Fibroblast of upper back skin (primary cell): ENCODE measurements around the gene KRT40.

Experiments used
- DNase-seq: peaks from one replicate; pipeline ENCODE4 v3.0.0-alpha.2; 2013

The KRT40 gene

DNA sequence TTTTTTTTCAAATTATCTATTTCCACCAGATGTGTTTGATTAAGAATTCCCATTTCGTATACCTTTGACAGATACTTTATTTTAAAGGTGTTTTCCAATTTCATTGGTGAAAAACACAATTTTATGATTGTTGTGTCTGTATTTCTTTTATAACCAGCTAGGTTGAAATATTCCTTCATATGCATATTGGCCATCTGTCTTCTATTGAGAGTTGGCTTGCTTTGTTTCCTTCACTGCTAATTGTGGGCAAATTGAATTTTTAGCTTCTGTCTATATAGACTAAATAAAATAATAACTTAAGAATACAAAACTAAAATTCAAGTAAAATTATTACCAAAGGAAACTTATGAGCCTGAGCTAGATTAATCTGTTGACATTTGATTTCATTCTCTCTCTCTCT is 11.0 kb upstream of the KRT40 start:
- DNase-seq = no peak

DNA sequence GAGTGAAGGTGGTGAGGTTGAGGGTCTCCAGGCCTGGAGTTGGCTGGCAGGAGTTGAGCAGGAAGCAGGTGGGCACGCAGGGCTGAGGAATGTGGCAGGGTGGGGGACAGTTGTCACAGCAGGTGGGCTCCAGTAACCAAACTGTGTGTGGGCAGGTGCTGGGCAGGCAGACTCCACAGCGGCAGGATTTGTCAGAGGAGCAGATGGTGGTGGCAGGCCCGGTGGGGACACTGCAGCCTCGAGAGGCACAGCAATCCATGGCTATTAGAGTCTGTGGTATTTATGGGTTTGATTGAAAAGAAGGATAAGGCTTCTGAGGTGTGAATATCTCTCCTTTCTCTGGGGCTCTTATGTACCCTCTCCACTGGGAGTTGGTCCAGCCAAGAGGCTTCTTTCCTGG is 9.7 kb upstream of the KRT40 start, which contains the start of gene KRTAP3-3:
Gene KRTAP3-3 (minus strand): TSS at position 326 of the 400 bp plus-strand sequence. CDS start 67 bp downstream, at position 259.
- DNase-seq = no peak

DNA sequence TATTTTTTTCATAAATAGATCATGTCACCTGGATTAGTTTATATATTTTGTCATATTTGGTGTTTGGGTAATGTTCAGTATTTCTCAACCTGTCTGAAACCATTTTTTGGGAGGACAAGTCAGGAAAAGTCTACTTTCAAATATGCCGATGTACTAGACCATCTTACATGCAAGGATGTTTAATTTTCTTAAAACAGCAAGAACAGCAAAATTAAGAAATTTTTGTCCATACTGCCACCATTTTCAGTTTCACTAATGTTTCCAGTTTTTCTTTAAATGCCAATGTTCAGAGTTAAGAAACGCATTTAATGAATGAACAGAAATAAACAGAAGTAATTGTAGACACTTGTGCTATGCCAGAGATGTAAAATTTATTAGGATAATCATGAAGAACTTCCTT is 9.0 kb upstream of the KRT40 start:
- no peak for DNase-seq

DNA sequence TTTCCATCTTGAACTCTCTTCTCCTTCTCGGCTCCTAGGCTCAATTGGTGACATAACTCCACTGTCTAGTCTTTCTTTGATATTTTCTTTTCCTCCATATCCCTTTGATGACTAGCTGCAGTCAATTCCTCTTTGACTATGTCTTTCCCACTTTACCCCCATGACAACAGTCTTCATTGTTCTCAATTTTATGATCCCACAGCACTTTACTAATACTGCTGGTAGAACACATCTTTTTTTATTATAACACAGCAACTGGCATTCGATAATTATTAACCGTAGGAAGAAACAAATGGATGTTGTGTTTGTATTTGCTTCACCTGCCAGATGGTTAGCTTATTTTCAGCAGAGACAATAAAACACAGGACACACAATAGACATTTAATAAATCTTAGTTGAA is 8.5 kb upstream of the KRT40 start:
- no peak for DNase-seq

DNA sequence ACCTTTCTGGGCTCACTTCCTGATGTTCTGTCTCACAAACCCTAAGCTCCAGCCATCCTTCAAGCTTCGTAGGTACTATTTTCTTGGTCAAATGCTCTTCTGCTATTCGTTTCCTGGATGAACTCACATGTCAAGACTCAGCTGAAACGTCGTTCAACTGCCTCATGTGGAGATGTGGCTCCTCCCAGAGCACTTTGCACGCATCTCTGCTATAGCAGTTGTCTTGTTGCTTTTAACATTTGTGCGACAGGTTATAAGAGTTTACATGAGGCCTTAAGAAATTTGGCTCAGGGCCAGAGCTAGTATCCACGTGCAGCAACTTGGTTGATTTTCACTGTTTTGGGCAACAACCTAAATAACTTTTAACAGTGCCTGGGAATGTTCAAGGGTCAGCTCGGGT is 2.8 kb upstream of the KRT40 start:
- no peak for DNase-seq

DNA sequence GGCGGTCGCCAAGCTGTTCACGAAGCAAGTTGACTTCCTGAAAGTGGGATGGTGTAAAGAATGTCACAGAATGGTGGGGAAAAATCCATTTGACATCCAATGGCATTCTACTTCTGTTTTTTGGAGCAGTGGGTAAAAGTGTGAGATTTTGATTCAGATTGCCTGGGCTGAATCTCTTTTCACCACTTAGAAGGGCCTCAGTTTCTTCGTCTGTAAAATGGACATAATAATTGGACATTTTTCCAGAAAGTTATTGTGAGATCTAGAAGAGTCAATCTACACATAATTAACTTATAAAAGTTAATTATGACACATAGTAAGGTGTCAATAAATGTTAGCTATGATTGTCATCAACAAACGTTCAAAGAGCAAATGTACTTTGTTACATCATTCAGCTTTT is 3.0 kb downstream of the KRT40 start:
- DNase-seq = no peak

DNA sequence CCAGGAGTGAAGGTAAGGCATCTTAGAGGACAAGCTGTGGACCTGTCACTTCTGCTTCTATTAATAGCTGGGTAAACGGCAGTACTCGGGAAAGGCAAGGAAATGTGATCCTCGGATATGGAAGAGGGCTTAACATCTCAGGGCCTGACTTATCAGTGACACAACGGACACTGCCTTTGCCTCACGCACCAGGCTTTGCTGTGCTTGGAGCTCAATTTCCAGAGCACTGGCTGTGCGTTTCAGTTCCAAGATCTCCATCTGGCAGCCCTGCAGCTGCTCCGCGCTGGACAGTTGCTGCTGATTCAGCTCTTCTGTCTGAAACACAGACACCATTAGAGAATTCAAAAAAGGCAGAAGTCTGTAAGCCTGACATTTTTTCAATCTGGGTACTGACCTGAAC is 3.5 kb downstream of the KRT40 start:
- peak; percentile 58 for DNase-seq

DNA sequence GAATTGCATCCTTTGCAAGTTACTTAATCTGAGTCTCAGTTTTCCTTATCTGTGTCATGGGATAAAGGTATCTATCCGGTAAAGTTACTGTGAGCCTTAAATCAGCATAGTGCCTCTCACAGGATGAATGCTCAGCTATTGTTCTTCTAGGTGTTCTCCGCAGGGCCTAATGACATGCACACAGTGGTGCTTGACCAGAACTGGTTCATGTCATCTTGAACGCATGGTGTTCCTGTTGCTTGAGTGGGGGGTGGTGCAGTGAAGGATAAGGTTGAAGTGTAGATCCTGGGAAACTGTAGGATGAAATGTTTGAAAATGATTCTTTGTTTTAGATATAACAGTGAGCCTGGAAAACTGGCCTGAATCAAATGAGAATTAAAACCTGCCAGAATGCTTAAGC is 4.0 kb downstream of the KRT40 start:
- DNase-seq = no peak

DNA sequence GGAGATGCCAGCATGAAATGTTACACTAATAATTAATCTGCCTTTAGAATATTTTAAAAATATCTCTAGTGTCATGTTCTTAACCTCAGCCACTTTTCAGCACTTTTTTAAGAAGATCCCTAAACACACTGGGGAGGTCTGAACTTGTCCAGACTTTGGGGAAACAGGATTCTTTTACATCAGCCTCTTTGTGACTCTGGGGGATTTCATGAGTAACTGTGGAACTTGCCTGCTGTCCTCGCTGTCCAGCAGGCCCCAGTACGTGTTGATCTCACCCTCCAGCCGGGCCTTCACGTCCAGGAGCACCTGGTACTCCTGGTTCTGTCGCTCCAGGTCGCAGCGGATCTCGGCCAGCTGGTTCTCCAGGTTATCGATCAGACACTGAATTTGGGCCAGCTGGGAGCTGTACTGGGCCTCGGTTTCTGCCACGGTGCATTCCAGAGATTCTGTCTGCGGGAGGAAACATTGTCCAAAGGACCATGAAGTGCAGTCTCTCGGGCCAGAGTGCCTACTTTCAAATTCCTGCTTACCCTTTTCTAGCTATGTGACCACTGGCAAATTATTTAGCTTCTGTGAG is 5.5 kb downstream of the KRT40 start:
- DNase-seq = no peak

DNA sequence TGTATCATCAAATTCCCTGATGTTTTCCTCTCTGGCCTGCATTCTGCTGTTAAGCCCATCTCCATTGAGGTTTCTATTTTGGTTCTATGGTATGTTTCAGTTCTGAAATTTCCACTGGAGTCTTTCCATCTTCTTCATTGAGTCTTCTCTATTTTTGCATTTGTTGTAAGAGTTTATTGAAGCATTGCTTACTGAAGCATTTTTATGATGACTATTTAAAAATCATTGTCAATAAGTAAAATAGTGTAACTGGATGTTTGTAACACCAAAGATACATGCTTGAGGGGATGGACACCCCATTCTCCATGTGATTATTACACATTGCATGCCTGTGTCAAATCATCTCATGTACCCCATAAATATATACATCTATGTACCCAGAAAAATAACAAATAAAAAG is 8.6 kb downstream of the KRT40 start:
- no peak for DNase-seq

DNA sequence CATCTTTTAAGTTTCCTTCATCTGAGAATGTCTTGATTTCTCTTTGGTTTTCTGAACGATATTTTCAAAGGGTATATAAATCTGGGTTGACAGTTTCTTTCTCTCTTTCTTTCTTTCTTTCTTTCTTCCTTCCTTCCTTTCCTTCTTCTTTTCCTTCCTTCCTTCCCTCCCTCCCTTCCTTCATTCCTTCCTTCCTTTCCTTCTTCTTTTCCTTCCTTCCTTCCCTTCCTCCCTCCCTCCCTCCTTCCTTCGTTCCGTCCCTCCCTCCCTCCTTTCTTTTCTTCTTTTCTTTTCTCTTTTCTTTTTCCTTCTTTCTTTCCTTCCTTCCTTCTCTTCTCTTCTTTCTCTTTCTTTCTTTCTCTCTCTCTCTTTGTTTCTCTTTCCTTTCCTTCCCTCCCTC is 9.8 kb downstream of the KRT40 start:
- DNase-seq = no peak

DNA sequence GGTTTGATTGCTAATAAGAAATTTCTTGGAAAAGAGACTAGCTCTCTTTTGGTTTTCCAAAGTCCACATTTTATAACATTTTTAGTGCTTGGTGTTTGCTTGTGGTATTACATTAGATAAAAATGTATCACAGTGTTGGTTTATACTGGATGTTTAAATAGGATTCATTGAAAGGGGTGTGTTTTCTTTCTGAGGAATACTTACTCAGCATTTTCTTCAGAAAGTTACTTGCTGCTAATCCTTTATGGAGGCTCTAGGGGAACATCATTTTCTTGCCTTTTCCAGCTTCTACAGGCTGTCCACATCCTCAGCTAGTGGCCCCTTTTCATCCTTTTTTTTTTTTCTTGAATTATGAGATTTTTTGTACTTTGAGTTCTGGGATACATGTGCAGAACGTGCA is 16.5 kb downstream of the KRT40 start:
- DNase-seq = no peak

DNA sequence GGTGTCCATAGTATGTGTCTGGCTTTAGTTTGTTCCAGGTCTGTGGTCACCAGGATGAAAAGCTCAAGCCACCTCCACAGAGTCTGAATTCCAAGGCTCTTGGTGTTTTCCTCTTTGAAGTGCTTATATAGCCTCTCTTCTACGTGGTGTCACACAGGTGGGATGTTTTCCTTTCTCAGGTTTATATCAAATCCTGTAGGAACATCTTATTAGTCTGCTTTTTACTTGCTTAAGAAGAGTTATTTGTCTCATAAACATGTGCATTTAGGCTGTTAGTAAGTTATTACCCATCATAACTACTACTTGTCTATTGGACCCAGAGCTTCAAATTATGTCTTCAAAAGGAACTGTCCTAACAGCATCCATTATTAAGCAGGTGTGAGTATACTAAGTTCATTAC is 17.3 kb downstream of the KRT40 start, which contains the start of gene KRT39:
Gene KRT39 (minus strand): TSS at position 101 of the 400 bp plus-strand sequence. CDS start 92 bp downstream, at position 9.
- DNase-seq = no peak

DNA sequence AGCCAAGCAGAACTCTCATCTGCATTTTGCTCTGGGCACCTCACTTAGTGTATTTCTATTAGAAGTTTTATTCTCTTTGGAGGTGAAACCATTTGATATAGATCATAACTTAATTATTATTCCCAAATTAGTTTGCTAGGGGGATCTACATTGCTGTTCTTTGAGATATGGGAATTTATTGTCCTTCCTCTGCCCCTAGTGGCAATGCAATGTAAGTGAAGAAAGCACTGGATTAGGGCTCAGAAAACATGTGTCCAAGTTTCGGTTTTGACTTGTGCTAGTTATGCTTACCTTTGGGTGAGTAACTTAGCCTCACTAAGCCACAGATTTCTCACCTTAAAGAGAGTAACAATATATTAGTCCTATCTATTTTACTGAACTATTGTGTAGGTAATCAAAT is 20.3 kb downstream of the KRT40 start:
- DNase-seq = no peak

DNA sequence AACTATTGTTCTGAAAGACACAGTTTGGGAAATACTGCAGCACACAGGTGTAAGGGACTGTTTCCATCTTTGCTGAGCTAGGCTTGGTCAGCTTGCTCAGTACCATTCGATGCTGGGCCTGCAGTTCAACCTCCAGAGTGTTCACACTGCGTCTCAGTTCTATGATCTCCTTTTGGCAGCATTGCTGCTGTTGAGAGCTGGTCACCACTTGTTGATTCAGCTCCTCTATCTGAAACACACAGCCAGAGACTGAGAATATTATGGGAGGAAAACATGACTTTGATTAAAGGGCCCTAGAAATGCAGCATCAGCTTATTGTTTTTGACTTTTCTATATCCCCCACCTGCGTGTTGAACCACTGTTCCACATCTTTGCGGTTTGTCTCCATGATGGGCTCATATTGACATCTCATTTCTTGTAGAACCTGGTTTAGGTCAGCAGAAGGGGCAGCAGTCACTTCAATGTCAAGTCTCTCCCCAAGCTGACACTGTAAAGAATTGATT is 22.0 kb downstream of the KRT40 start:
- no peak for DNase-seq

DNA sequence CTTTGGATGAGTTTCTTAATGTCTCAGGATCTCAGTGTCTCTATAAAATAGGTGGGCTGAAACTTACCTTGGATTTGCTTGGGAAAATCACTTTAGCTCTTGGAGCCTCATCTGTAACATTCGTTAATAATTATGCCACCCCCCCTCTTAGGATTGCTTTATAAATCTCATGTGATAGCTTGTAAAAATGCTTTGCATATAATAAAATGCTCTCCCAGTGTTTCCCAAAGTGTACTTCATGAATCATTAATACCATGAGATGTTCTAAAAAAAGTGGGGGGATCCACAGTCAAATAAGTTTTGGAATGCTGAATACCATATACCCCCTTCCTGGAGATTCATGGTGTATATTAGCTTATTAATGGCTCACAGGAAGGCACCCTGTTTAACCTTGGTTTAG is 22.5 kb downstream of the KRT40 start:
- no peak for DNase-seq

DNA sequence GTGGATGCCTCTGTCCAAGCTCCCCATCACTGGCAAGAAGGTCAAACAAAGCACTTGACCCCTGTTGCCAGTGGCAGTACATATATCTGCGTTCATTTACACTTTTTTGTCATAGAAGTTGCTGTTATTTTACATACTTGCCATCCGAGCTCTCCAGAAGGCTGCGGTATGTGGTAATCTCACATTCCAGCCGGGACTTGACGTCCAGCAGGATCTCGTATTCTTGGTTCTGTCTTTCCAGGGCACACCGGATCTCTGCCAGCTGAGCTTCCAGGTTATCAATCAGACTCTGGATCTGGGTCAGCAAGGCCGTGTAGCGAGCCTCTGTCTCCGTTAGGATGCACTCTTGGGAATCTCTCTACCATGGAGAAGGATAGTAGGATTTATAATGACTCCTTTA is 24.0 kb downstream of the KRT40 start:
- DNase-seq = no peak

DNA sequence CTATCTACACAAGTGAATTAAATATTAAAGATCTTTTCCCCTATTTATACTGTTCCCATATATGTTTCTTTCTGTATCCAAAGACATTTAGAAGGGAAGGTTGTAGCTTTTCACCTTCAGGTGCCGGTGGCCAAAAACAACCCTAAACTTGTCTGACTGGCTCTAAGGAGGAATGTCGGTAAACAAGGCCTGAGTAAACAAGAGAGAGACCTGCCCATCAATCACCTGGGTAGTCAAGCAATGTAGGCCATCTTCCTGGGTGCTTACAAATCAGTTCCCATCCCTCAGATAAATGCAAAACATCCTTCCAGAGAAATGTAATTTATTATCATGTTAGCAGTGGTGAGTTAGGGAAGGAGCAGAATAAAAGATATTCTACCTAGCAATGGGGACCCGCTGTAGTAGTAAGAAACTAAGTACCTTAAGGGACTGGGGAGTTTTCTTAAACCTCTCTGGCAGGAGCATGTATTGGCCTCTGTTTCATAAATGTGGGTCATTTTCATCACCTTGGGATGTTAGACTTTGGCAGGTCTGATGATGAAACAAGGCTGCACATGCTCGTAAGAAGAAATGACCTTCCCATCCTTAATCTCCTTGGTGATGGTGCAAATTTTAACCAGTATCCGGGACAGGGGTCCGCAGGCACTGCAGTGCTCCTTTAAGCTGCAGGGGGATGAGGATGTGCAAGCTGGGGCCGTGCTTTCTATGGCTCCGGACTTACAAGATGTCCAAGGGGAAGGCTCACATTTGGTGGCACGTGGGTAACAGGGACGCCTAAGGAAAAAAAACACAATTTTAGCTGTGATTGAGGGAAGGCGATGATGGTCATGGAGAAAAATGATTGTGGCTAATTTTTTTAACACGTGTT is 25.8 kb downstream of the KRT40 start:
- DNase-seq = no peak

DNA sequence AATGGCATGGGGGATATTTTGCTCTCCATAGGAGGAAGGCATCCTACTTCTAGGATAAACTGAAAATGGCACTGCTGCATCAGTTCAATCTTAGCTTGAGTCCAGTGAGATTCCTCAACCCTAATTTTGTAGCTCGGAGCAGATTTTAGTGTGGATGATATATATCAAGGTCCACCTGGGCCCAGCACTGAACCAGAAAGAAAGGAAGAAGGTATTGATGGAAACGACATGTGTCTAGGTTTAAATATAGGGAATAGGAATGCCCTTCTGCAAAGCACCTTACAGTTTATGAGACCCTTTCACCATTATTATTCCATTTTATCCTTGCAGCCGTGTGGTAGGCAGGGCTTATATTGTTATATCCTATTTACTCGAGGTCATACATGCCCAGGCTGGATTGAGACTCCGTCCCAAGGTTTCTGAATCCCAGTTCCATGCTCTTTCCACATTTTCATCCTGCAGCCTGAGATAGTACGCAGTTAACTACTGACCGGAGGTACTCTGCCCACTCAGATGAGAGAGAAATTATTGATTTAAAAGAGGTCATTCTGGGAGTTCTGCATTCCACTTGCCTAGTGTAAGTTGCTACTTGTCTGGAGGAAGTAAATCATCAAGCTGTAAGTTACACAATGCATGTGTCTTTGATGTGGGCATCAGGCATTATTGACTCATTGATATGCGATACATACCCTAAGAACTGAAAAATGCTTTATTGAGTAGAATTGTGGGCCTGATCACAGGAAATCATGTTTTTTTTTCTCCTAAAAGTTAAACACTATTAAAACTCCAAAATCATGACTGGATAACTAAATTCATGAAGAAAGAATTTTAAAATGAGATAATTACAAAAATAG is 27.5 kb downstream of the KRT40 start:
- peak; percentile 98 for DNase-seq

DNA sequence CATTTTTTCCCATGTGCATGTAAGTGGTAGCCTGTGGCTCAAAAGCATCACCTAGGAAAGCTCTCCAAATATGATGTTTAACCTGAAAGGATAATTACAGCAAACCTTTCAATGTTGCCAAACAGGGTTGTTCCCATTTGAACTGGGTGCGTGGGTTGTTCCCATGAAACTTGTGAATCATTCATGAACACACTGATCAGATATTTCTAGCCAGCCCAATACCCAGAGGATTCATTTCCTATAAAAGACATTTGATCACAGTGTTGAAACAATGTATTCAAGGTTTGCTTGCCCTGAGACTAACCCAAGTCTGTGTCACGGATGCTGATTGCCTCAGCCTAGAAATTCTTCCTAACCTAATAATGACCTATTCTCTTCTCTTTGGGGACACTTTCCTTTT is 30.2 kb downstream of the KRT40 start:
- DNase-seq = peak; percentile 85

DNA sequence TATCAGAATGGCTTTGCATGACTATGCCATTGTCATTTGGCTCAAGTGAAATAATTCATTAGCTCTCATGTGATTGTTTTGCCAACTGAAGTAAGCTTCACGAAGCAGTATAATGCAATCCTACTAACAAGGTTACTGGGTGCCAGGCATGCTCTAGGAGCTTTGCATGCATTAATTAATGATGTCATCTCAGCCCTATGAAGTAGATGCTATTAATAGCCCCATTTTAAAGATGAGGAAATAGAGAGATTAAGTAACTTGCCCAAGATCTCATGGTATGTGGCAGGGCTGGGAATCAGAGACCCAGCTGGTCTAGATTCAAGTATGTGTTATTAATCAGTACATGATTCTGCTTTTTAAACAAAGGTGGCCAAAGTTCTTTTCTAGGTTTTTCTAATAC is 31.5 kb downstream of the KRT40 start:
- DNase-seq = peak; percentile 86

DNA sequence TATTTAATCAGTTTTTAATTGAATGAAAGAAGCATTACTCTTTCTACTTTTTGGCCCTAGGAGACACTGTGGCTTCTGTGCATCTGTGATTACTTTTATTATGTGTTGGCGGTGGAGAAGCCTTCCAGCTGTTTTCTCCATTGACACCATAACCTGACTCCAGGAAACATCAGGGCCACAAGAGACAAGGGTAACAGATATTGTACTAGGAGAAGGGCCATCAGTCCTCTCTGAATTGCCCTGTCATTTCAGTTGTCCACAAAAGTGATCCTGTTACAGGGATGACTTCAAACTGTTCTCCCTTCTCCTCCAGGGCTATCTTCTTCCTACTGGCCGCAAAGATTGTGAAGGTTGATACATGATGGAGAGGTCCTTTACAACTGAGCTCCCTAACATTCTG is 32.0 kb downstream of the KRT40 start:
- no peak for DNase-seq

DNA sequence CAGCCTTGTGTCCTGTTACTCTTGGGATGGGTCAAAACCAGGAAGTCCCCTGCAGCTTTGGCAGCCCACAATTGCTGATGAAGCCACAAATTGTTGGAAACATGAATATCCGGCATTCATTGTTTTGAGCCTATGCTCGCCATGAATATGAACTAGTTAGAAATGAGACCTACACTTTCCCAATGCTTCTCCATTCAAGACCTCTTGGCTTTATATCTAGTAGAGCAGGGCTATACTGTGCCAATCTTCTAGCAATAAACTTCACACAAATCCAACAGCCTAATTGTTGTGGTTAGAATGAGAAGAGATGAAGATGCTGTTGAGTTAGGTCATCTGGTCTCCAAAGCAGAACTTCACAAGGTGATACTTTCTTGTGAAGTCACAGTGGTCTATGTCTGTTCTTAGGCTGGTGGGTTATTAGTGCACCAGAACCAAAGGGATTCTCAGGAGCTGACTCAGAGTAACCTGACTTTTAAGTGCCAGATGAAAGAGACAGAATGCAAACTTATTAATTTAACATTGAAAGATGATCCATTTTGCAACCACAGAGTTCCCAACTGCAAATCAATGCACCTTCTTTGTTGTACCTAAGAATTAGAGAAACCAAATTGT is 33.0 kb downstream of the KRT40 start:
- DNase-seq = no peak
